ENCODE results near the gene TNFRSF18. TPM values are rescaled to one million over a fixed set of nuclear protein-coding genes. Genes with fewer than 3 reads are reported as not detected.

The TNFRSF18 gene
- total and polyA plus RNA-seq, 7 donors: 0.04 to 0.76 (median 0.20) TPM; not detected in 3

GRCh38 chr1:1170215-1171091, 35.9 kb downstream of the TNFRSF18 start:
- intact Hi-C loops (cut with DNase I): no loop called here
- Histone ChIP-seq H3K27ac (no peak overlapping the region), H3K9me3 (no peaks in the 10 kb centered on the region), H3K36me3 (ENCODE audit: insufficient read depth in 1 of 2, low read depth in 1 of 2) (no peaks in the 10 kb centered on the region), H3K4me3 (no peak overlapping the region), H3K4me1 (peaks cover 8% of the 10 kb centered on the region), H3K27me3 (ENCODE audit: insufficient read depth in 3 of 3, low read length in 2 of 3) (peaks cover 0 to 84% (median 16%) of the 10 kb centered on the region in 3 donors)
- WGBS, 3 donors: 56 to 60% (median 58%) methylated on average over 25 to 26 of the region's 26 CpGs
- TF ChIP-seq, protein P1, sequence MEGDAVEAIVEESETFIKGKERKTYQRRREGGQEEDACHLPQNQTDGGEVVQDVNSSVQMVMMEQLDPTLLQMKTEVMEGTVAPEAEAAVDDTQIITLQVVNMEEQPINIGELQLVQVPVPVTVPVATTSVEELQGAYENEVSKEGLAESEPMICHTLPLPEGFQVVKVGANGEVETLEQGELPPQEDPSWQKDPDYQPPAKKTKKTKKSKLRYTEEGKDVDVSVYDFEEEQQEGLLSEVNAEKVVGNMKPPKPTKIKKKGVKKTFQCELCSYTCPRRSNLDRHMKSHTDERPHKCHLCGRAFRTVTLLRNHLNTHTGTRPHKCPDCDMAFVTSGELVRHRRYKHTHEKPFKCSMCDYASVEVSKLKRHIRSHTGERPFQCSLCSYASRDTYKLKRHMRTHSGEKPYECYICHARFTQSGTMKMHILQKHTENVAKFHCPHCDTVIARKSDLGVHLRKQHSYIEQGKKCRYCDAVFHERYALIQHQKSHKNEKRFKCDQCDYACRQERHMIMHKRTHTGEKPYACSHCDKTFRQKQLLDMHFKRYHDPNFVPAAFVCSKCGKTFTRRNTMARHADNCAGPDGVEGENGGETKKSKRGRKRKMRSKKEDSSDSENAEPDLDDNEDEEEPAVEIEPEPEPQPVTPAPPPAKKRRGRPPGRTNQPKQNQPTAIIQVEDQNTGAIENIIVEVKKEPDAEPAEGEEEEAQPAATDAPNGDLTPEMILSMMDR (IDR thresholded peaks at IDR 0.05): no peak
- ATAC-seq: no peak
- peak in 1 of 2 donors; percentile 50 for DNase-seq

- no peak for ATAC-seq
- intact Hi-C loops (cut with DNase I): no loop called here
- TF ChIP-seq, protein P1 (IDR thresholded peaks at IDR 0.05): no peak
- WGBS, 3 donors: 62 to 74% (median 67%) methylated on average over 27 to 32 of the region's 32 CpGs
- Histone ChIP-seq H3K9me3 (no peaks in the 10 kb centered on the region), H3K4me1 (peaks cover 9% of the 10 kb centered on the region), H3K27ac (no peak overlapping the region), H3K27me3 (ENCODE audit: insufficient read depth in 3 of 3, low read length in 2 of 3) (peaks cover 0 to 78% (median 16%) of the 10 kb centered on the region in 3 donors), H3K36me3 (ENCODE audit: insufficient read depth in 1 of 2, low read depth in 1 of 2) (no peaks in the 10 kb centered on the region), H3K4me3 (no peak overlapping the region)
- DNase-seq: peak in 1 of 2 donors; percentile 53
Observed at GRCh38 chr1:1169429-1170214, 36.8 kb downstream of the TNFRSF18 start.

DNA sequence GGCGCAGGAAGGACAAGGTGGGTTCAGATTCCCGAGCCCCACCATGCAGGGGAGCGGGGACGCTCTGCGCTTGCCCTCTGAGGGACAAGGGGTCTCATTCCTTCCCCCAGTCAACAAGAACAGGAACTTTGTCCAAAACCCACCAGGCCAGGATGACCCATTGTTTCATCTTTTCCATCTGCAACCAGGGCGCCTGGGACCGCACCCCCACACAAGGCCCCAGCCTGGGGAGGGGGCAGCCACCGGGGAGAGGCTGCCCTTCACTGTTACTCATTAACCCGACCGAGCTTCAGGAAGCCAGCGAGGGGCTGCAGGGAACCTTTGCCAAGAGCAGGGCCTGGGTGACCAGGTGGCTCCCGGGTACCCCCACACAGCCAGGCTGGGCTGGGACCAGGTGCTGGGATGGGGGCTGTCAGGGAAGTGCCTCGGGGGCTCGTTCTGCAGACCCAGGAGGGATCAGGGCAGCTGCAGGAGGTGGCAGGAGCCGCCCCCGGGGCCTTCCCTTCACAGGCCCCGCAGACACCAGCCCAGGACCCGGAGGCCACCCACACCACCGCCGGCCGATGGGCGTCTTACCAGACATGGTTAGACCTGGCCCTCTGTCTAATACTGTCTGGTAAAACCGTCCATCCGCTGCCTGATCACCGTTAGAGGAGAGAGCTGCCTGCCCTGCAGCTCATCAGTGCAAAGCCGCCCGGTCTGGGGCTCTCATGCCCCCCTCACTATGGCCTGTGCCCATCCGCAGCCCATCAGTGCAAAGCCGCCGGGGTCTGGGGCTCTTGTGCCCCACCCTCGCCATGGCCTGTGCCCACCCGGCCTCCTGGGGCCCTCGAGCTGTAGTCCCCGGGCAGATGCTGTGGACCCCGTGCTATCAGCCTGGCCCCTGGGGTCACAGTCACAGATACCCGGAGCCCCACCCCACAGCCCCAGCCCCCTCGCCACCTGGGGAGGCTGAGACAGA, 37.7 kb downstream of the TNFRSF18 start:
- intact Hi-C loops (cut with DNase I): no loop called here

More for the DNA sequence above, 37.7 kb downstream of the TNFRSF18 start:
- H3K27me3 ChIP-seq (ENCODE audit: insufficient read depth in 3 of 3, low read length in 2 of 3): peaks cover 0 to 69% (median 16%) of the 10 kb centered on the region in 3 donors
- H3K27ac ChIP-seq: no peak overlapping the region
- no peak overlapping the region for H3K4me3 ChIP-seq
- H3K36me3 ChIP-seq (ENCODE audit: insufficient read depth in 1 of 2, low read depth in 1 of 2): no peaks in the 10 kb centered on the region
- H3K4me1 ChIP-seq: peaks cover 9% of the 10 kb centered on the region
- 80 to 82% (median 81%) methylated on average over 35 to 37 of the region's 37 CpGs for WGBS, 3 donors
- H3K9me3 ChIP-seq: no peaks in the 10 kb centered on the region
- TF ChIP-seq, protein P1 (IDR thresholded peaks at IDR 0.05): no peak
- DNase-seq: peak; percentile 9 to 40
- ATAC-seq: no peak

All from psoas muscle (tissue), 8 donors.